WTC11 (cell line): Measurements from ENCODE around the gene NSG1.

ENCODE experiments used
- ATF6 ChIP-seq: sonication (generic); formaldehyde crosslinking; IDR thresholded peaks from 2 replicates; pipeline ENCODE4 v1.8.1; 2023; ENCODE audit warnings: mild to moderate bottlenecking, missing genetic modification reagents
- ZNF138 ChIP-seq: sonication (generic); formaldehyde crosslinking; conservative IDR thresholded peaks from 2 replicates; pipeline ENCODE4 v1.8.1; 2022; ENCODE audit warnings: mild to moderate bottlenecking, moderate library complexity, missing genetic modification reagents
- TF ChIP-seq, protein P1 (sequence below): fragments of 200-600 bp; IDR thresholded peaks from 2 replicates; pipeline ENCODE4 v1.8.0; 2022; ENCODE audit warnings: antibody characterized with exemption

GRCh38 chr4:4428966-4429875, 42.3 kb downstream of the NSG1 start:
- no peak for TF ChIP-seq ATF6 (CRISPR knock-in tag)
- no peak for TF ChIP-seq ZNF138 (CRISPR knock-in tag)
- TF ChIP-seq, protein P1, sequence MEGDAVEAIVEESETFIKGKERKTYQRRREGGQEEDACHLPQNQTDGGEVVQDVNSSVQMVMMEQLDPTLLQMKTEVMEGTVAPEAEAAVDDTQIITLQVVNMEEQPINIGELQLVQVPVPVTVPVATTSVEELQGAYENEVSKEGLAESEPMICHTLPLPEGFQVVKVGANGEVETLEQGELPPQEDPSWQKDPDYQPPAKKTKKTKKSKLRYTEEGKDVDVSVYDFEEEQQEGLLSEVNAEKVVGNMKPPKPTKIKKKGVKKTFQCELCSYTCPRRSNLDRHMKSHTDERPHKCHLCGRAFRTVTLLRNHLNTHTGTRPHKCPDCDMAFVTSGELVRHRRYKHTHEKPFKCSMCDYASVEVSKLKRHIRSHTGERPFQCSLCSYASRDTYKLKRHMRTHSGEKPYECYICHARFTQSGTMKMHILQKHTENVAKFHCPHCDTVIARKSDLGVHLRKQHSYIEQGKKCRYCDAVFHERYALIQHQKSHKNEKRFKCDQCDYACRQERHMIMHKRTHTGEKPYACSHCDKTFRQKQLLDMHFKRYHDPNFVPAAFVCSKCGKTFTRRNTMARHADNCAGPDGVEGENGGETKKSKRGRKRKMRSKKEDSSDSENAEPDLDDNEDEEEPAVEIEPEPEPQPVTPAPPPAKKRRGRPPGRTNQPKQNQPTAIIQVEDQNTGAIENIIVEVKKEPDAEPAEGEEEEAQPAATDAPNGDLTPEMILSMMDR = no peak
